GM03348 (cell line): ENCODE measurements around the gene IL5RA.

ENCODE experiments used
- DNase-seq: peaks from one replicate; pipeline ENCODE4 v3.0.0; 2012; ENCODE audit warnings: low spot score

IL5RA gene

DNA sequence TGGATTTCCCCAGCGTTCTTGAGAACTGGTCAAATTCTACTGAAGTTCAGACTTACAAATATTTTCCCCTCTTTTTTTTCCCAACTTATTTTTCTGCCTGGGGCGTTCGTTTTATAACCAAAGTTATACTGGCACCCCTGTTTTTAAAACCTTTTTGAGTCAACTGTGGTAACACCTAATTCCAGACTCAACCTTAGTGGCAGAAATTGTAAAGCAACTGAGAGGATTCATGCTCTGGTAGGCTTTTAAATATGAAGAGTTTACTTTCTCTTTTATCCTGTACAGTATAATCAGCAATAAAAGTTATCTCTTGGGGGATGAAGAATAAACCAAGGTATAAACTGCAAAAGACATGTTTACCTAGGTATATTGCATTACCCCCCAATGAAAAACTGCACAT, 2.3 kb downstream of the IL5RA start:
- DNase-seq: no peak

DNA sequence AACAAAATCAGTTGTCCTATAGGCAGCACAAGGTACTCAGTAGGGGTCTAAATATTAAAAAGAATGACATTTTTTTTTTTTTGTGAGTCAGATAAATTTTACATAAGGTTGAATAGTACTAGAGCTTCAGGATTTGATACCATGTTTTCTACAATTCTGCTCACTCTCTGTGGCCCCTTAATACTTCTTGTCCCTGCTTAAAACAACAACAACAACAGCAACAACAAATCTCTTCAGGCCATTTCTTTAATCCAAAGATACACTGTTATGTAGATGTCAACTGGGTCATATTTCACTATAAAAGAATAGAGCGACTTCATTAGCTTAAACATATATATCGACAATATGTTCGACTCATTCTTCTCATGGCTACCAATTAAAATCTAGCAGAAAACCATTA, 3.0 kb downstream of the IL5RA start:
- no peak for DNase-seq

DNA sequence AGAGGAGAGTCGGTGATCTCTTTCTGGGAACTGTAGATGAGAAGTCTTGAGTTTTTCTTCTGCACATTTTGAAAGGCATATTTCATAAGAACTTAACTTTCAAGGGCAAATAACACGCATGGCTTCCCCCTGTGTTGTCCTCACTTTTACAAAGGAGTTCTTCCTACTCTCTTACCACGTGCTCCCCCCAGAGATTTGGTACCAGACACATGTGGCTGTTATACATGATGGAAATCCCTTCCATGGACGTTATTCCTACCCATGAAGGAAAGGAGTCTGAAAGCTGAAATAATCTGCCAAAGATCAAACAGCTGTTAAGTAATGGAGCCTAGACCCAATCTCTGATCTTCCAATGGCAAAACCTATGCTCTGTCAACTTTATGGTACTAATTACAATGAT, 4.4 kb downstream of the IL5RA start:
- no peak for DNase-seq

DNA sequence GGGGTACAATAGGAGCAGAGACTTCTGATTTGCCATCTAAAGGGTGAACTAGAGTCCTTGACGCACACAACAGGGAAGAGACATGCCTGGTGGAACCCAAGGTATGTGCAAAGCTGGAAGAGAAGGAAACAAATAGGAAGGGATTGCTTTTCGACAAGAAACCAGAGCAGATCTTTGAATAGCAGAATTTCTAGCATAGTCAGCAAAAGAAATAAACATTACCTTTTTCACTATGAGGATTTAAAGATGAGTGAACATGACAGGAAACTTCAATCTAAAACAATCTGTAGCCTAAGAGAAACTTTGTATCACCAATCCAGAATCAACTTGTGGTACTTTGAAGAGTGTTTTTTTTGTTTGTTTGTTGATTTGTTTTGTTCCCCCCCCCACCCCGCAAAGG, 4.9 kb downstream of the IL5RA start:
- DNase-seq: no peak

DNA sequence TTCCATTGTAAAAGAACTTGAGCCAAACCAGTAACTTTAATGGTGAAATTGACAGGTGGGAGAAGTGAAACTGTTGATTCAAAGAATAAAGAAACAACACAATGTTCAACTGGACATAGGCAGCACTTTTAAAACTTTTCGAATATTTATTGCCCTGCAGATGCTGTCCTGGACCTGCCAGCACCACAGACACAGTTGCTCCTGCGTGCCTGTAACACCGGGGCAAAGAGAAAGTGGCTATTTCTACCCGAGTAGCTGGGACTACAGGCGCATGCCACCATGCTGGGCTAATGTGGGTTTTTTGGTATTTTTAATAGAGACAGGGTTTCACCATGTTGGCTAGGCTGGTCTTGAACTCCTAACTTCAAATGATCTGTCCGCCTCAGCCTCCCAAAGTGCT, 7.4 kb downstream of the IL5RA start:
- no peak for DNase-seq

DNA sequence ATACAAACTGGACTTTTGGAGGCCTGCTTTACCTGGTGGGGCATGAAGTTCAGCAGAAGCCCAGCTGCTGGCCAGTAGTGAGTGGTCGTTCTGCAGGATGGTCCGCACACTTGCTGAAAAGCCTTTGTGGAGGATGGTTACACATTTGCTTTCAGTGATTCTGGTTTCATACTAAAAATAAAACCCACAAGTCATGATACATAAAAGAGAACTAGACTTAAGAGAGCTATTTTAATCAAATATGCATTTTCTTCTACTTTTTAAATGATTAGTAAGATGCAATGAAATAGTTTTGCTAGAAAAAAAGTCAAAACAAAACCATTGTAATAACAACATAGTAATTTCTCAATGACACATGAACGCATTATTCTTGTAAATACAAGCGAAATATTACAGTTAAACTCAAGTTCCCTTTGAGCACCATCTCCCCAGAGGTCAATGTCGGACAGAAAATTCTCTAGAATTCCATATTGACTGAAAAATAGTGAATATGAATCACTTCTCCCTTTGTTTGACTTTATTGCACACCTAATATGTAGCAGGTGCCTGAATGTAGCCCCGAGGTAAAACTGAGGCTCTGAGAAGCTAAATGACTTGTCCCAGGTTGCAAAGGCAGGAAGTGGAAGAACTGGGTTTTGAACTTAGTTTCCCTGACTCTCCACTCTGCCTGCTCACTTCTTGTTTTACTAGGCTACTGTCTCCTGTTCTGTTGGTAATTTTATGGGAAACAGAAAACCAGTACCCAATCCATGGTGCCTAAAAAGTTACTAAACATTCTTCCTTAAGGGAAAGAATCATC, 8.3 kb downstream of the IL5RA start:
- no peak for DNase-seq

DNA sequence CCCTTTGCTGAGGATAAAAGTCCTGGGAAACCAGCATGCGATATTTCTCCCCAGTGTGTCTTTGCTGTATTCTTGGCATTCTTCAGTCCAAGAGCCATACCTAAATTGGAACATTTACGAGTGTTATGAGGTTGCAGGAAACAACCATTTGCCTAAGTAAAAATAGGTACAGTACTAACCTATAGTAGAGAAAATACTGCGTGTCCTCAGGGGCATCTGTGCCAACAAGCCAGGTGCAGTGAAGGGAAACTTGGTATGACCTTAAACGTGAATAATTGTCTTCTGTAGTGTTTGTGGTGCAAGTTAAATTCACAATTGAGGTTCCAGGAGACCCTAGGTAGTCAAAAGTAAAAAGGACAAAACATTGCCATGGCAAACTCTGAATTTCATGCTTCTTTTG, 12.2 kb downstream of the IL5RA start:
- DNase-seq: no peak

DNA sequence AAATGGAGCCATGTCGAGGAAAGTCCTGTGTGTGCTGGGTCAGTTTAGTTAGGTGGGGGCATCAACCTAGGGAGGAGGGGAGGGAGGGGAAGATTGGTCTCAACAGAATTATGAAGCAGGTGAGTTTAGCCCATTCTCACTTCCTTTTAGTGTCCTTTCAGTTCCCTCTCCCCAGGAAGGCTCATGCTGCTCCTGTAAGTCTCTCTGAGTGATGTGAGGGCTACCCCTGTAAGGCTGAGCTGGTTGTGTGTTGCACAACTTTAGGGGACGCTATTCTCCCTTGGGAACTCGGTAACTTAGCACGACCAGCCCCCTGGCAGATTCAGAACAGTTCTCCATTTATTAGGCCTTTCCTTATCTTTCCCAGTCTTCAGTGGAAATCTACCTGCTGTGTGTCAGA, 21.2 kb downstream of the IL5RA start:
- DNase-seq: no peak

DNA sequence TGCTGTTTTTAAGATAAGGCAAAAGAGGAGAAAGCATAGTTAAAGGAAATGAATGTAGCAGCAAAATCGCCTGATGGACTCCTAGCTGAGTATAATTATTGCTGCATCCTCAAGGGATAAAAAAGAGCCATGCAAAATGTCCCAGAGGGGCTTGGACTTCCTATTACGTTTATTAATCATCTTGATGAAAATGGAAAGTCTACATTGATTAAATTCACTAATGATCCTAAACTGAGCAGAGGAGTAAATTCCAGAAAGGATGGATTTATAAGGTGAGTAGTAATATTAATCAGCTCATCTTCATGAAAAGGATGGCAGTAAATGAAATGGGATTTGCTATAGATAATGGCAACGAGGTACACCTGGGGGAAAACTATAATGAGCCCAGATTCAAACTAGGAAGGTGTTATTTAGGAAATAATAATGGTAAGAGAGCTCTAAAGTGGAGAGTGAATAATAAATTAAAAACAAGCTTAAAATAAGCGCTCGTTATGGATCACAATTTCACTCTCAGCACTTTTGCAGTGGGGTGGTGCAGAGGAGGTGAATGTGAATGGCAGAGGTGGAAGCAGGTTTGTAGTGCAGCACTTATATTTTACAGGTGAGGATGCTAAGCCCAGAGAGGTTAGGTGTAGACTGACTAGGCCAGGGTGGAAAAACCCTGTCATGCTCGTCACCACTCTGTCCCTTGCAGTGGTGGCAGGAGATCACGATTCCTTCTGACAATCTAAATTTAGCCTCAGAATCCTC, 22.3 kb downstream of the IL5RA start:
- no peak for DNase-seq

DNA sequence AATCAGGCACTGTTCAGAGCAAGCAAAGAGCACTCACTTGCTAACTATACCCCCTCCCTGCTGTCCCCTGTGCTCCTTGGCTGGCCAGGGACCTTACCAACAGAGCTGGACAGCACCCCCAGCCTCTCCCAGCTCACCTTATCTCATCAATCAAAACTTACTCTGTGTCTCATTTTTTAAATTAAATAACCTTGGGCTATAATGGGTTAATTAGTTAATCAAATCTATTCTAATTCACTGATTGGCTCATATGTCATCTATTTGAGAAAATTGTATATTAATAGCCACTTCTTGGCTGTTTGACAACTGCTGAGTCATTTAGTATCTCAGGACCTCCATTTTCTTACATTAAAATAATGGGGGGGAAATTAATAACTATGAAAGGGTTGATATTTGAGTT, 22.9 kb downstream of the IL5RA start:
- DNase-seq: no peak

DNA sequence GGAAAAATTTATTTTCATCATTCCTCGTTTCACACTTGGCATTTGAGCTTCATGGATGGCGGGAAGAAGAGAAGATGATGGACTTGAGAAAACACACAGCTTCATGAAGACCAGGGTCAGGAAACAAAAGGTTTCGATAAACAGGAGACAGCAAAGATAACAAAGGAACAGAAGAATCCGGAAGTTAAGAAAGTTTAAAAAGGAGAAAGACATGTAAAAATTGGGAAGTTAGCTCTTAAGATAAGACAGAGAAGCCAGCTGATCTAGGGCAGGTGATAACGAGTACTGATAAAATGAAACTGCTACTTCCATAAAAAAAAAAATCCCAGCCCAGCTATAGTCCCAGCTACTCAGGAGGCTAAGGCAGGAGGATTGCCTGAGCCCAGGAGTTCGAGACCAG, 23.9 kb downstream of the IL5RA start:
- no peak for DNase-seq

DNA sequence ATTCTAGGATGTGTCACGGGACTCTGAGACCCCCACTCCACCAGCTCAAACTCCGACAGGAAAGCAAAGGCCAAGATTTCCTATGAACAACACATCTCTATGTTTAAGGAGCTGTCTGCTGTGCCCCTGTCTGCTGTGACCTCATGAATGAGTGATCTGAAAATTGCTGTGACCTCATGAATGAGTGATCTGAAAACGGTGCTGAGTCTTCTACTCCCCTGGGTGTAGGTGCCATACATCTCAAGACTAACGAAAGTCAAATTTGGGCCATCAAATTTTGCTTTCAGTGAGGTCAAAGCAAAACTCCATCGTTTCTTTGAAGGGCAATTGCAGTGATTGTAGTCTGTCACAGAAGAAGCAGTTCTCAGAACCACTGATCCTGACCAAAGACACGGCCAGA, 24.4 kb downstream of the IL5RA start:
- no peak for DNase-seq

DNA sequence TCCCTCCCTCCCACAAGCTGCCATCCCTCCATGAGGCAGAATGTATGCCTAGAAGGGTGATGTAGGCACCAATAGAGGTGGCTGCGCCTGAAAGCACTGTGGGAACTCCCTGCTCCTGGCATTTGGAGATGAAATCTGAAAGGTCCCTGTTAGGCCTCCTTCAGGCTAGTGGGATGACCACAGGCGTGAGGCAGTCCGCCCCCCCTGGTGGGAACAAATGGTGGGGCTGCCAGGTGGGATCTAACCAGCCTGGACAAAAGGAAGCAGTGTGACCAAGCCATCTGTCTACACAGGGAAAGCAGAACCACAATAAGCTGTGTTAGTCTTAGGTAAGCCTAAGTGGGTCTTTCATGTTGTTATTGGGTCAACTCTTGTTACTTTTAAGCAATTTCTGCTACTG, 25.3 kb downstream of the IL5RA start:
- no peak for DNase-seq

DNA sequence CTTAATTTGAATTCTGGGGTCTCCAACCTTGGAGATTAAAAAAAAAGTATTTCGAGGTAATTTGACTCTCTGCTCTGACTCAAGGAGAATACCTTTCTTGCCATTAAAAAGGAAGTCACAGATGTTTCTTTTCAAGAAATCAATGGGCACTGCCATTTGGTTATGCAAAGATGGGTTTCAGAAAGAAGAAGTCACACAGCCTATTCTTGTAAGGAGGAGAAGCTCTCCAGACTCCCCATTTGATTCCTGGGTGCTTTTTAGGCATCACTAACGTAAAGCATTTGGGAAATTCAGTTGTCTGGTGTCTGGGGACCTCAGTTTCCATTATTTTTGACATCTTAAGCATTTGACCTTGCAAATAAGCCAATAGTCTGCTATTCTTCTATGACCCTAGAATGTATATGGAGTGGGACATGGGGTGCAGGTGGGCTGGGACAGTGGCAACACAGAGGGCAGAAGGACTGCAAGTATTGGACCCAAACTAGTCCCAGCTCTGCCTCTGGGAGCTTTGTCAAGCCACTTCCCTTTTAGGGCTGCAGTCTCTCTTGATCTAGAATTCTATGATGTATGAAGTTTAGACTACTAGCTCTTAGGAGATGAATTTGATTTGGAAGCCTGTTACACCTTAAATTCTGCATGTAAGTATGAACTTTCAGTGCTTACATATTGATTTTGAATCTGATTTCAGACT, 27.8 kb downstream of the IL5RA start:
- no peak for DNase-seq

DNA sequence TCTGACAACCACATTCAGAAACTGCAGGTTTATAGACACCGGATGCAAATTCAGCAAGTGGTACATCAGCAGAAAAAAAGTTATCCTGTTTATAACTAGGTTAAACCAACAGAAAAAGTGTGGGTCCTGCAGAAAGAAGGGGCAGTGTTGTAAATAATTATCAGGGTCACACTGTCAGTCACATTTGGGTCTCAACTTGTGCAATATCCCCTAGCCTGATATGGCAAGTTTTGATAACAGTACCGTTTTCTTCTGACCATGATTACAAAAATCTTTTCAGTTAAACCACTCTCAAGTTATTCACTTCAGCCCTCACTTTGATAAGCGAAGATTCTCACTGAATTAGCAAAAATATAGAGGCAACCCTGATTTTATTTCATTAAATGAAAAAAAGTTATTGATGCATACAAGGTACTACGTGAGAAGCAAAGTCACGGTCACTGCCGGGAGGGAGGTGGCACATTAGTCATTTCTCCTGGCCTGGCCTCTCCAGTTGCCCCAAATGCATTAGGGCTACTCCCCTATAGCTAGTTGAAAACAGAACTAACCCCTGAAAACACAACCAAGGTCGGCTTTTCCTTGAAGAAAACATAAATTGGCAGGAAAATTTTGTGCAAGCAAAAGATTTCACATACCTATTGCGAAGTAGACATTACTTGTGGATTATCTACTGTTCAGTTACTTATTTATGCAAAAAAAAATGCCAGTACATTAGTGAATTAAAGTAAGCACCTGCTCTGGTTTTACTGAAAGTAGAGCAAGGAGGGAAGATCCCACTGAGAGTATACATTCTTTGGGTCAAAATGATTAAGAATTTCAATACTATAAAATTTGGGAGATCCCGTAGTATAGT, 28.6 kb downstream of the IL5RA start:
- DNase-seq: no peak

DNA sequence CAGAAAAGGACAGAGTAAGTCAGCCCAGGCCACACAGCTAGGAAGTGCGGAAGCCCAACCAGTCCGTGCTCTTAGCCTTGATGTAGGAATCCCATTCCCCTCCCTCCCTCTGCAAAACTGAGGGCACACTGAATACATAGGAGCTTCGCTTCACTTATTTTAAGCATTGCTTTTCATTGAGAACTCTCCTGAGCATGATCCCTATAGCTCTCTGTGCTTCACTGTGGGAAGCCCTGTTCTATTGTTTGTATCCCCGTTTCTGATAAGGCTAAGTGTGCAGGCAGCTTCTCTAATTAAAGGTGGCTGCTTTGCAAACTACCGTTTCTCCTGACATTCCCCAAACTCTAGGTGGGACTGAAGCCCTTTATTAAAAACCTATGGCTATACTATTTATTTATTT, 29.9 kb downstream of the IL5RA start:
- no peak for DNase-seq

DNA sequence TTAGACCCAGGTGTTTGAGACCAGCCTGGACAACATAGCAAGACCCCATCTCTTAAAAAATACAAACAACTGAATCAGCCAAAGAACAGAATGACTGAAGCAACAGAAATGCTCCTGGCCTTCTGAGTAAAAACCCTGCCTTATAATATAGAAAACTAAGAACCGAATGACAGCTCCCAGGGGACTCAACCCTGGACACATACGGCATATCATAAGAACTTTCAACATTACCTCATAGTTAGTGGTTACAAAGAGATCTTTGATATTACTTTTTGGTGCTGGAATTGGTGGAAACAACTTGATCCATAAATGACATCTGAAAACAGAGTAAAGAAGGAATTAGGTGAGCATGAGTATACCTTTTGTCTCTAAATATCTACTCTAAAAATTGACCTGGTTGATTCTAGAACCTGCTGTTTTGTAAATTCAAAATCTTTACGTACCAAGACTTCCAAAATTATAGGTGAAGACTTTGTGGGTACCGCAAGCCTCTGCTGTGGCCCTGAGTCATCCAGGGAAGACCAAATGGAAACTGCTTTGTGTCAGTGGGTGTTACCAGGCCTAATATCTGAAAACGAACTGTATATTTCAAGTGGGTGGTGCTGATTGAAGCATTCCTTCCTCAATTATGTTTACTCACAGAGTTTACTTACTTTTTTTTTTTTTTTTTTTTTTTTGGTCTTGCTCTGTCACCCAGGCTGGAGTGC, 35.5 kb downstream of the IL5RA start:
- DNase-seq: no peak

DNA sequence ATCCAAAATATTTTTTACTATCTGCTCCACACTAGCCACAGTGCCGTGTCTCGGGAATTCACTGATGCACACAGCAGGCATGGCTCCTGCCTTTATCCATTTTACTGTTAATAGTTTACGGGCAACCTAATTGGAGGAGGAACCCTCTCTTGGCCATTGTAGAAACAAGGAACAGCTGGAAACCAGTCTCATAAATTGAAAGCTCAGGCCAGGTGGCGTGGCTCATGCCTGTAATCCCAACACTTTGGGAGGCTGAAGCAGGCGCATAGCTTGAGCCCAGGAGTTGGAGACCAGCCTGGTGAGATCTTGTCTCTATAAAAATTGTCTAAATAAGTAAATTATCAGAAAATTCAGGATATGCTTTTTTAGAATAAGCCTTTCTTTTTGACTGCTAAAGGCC, 39.0 kb downstream of the IL5RA start:
- DNase-seq: no peak

DNA sequence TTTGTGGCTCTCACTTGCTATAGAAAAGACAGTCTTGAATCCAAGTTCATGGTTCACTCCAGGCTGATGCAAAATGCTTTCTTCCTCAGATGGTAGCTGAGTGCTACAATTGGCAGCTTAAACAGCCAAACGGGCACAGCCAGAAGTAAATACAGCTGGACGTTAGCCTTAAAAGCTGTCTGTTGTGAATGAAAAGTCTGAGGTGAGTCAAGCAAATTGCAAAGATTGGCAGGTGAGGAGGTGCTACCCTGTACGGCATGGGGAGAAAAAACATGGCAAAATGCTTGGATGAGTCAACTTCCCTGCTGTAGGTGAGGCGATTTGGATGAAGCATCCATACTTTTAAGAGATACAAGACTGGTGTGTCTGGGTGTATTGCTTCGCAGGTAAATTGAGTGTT, 40.5 kb downstream of the IL5RA start:
- DNase-seq: no peak

DNA sequence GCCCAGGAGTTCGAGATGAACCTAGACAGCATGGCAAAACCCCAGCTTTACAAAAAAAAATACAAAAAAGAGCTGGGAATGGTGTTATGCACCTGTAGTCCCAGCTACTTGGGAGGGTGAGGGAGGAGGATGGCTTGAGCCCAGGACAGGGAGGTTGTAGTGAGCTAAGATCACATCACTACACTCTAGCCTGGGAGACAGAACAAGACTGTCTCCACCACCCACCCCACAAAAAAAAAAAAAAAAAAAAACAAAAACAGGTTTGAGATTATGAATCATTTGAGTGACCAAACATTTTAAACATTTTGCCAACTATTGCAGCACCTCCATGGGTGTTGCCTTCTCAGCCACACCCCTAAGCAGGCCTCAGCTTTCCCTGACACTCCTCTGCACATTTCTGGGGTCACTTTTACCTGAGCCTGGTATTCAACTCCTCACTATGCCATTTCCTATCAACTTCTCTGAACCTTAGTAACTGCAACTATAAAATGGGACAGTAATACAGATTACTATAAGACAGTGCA, 41.8 kb downstream of the IL5RA start:
- DNase-seq: no peak

DNA sequence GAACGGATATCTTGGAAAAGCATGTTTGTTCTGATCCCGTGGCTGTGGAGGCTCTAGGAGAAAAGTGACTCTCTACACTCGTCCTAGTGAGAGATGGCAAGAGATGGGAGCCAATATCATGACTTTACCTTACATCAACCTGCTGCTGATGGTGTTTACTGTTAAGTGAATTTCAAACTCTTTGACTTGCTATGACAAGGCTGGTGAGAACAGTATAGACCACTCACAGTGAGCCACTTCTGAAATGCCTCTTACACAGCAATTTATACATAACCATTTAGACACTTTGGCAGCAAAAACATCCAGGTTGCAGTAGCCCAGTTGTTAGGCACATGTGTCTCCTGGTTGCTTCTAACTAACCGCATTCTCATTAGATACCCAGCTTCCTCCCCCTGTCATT, 43.3 kb downstream of the IL5RA start:
- DNase-seq: no peak
